Amygdala (tissue), 56 donors: ENCODE data around the gene MB.
A peak's percentile ranks its signal among the peaks of the same experiment; 100 is the strongest.

Experiments used
- DNase-seq, 56 donors: peaks; one replicate each; lab custom pipeline; 2025; lab: John Stamatoyannopoulos, UW

The MB gene

DNA sequence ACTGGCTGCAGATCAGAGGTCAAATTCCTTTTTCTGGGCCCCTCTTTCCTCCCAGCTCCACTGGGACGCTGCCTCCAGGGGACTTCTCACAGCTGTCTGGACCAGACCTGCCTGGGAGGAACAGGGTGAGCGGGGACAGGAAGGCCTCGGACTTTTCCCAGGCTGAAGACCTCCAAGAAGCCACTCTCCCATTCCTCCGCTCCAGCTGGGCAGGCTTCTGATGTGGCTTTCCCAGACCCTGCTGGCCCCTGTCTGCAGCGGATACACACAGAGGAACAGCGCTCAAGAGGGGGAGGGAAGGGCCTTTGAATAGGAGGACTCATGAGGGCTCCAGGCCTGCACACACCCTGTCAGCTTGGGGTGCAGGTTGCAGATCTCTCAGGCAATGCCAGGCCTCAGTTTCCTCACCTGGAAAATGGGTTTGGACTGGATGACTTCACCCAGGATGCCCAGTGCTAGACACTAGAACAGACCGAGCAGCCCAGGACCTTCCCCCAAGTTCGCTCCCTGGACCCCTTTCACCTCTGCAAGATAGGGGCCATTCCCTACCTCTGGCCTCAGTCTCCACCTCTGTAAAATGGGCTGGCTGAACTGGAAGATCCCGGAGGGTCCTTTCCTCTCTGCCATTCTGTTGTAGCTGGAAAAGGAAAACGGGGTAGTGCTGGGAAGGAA, 36.6 kb downstream of the MB start:
- no peak for DNase-seq

DNA sequence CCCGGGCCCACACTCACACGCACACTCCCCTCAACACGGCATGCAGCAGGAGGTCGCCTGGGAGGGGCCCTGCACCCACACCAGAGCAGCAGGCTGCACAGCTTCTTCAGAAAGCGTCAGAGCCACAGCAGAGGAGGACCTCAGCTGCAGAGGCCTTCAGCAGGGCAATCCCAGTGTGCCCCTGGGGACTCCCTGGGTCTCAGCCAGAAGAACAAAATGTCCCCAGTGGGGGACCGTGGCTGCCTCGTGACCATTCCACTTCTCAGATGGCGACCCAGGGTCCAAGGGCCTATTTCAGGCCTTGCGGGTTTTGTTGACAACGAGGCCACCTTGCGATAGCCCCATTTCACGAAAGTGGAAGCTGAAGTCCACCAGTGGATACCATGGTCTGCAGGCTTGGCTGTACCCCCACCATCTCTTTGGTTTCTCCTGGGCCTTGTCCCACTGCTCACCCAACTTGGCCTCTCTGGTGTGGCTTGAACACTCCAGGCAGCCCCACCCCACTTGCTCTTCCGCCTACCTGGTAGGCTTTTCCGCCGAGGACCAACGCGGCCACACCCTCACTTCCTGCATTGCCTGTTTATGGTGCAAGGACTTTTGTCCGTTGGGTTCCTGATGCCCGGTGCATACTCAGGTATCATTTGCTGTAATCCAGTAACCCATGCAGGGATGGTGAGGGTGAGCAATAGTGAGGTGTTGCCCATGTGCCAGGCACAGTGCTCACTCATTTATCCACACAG, 38.1 kb downstream of the MB start:
- DNase-seq = no peak

DNA sequence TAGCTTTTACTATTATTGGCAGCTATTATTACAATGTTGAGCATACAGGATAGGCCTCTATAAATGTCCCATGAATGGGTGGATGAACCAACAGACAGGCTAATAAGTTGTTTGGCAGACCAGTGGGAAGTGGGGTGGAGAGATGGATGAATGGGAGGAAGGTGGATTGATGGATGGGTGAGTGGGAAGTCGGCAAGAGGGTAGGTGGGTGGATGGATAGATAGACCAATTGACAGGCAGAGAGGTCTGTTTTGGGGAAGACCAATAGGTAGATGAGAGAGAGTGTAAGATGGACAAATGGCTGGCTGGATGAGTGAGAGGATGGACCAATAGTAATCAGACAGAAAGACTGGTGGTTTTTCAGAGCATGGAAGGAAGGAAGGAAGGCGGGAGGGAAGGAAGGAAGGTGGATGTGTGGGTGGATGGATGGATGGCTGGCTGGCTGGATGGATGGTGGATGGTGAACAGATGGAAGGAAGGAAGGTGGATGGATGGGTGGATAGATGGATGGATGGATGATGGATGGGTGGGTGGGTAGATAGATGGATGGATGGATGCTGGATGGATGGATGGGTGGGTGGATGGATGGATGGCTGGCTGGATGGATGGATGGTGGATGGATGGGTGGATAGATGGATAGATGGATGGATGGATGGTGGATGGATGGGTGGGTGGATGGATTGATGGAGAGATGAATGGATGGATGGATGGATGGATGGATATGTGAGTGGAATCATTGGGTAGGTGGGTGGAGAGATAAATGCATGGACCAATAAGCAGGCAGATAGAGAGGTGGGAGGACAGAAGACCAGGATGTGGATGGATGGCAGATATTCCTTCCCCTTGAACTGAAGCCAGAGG, 39.1 kb downstream of the MB start:
- no peak for DNase-seq

DNA sequence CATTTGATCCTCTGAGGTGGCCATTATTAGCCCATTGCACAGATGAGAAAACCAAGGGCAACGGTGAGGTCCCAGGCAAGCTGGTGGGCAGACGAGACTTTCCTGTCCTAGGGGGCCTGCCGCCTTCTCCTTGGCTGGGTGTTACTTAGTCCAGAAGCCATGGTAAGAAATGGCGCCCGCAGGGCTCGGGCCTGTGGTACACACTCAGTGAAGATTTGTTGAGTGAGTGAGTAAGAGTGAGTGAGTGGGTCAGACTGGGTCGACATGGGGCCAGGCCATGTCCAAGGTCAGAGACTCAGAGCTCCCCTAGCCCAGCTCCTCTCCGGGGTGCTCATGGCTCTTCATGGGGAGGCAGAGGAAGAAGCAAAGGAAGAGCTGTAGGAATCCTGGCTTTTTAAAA, 40.5 kb downstream of the MB start:
- no peak for DNase-seq

DNA sequence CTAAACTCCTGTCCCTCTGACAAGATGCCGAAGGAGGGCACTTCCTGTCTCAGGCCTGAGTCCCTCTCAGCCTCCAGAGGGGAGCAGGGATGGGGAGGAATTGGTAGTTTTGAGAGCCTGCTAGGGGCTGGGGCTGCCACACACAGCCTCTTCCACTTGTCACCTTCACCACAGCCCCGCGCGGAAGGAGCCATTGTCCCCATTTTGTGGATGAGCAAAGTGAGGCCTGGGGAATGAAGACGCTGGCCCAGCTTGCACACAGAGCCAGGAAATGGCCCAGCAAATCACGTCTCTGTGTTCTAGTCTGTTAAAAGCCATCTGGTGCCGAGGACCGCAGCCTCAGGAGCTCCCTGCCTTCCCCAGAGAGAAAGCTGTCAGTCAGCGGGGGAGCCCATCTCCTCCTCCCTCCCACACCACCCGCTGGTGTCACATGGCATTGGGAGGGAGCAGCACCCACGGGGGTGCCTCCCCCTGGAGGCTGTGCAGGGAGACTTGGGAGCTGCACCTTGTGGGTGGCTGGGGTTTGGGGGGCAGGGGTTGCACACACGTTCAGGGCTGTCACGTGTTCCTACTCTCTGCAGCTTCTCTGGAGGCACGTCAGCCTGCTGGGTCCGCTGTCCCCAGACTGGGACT, 41.9 kb downstream of the MB start:
- peak in 1 of 56 donors; percentile 18 for DNase-seq

DNA sequence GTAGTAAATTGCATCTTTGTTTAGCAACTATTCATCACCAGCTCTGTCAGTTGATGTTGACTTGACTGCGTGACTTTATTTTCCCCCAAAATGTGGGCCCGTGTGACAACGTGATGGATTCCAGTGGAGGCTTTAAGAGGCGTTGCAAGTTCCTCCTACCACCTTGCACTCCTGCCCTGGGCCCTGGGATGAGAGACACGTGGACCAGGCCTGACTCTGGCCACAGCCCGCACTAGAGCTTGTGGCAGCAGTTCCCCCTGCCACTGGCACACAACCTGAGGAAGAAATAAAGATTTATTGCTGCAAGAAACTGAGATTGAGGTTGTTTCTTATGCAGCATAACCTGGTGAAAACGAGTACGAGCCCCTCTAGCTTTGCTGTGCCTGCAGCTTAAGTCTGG, 44.6 kb downstream of the MB start:
- DNase-seq = peak in 5 of 56 donors; percentile 5 to 14 (median 8)

DNA sequence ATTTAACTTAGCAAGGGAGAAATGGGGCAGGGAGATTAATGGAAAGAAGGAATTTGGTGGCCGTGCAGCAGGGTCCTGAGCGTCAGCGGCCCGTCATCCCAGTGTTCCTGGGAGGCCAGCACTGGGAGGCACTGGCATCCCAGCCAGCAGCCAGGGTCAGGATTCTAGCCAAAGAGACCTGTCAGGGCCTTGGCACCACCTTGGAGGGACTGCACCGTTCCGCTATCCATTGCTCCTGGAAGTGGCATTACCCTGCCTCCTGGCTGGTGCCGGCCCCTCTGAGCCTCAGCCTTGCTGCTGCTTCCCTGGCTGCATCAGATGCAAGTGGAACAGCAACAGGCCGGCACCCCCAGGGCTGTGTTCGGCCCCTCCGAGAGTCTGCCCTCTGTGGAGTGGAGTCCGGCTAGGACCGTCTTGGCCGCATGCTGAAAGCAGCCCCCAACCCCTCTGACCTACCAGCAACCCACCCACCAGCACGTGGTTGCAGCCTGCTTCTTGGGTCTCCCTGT, 46.4 kb downstream of the MB start:
- no peak for DNase-seq

DNA sequence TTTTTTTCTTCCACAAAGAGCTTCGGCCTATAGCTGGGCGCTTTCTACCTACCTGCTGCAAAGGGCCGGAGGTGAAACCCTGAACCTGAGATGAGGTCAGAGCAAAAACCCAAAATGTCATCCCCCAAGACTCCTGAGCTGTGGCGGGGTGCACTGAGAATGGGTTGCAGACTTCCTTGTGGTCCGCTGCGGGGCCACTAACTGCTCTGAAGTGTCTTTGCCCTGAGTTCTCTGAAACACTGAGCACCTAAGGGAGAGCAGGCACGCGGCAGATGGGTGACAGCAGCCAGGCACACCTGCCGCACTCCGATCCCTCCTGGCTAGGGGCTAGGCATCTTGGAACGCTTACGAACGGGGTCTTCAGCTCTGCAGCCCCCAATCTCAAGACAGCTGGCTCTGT, 47.2 kb downstream of the MB start:
- DNase-seq = no peak

DNA sequence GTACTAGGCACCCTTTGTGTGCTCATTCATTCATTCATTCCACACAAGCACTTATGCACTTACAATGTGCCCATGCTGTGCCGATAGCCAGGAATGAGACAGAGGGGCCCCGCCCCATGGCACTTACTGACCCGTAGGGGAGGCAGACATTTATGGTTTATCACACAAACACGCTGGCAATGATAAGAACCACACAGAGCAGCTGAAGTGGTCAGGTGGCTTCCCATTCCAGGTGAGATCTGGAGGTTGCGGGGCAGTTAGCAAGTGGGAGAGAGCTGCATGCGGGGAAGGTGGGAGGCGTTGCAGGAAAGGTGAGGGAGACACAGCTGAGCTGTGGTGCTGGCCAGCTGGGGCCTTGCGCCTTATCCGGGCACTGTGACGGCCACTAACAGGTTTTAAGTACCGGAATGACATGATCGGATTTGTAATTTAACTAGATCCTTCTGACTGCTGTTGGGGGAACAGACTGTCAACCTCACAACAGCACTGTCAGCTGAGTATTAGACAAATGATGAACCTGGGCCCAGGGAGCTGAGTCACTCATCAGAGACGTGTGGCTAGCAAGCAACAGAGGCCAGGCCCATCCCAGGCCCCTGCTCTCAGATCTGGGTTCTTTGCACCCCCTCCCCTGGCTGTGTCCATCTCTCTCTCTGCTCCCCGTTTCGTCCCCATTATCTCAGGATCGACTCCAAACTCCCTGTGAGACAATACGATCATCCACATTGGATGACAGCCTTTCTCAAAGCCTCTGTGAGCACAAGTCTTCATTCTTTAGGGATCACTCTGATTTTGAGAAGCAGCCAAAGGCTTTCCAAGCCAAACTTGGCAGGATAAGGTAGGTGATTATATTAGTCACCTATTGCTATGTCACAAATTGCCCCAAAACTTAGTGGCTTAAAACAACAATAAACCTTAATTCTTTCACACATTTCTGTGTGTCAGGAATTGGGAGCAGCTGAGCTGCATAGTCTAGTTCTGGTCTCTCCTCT, 48.1 kb downstream of the MB start:
- no peak for DNase-seq

DNA sequence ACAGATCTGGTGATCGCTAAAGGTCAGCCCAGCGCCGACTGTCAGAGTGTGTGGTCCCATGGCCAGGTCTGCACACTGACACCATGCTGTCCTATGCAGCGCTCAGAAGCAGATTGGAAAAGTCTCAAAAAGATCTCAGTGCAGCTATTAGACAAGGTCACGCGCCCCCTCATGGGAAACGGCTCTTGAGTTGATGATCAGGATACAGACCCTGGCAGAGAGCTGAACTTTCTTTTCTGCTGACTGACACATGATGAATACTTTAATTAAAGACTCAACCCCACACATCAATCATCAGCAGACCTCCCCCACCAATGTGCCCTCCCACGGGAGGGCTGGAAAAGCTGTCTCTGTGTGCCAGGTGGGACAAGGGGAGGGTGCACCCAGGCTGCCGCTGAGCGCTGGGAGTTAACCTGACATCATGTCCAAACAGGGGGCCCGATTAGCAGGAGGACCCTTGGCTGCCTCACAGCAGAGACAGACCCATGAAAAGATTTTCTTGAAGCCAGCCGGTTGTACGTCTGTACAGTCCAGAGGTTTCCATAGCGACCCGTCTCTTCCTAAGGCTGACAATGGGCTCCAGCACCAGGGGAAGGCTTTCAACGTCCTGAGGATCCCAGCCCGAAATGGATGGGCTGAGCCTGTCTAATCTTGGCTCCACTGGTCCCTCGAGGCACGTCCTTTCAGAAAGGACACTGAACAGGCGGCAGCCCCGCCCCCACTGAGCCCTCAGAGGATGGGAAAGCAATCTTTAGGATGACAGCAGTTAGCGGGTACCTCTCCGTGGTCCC, 49.6 kb downstream of the MB start:
- peak in 2 of 56 donors; percentile 5 to 27 for DNase-seq

DNA sequence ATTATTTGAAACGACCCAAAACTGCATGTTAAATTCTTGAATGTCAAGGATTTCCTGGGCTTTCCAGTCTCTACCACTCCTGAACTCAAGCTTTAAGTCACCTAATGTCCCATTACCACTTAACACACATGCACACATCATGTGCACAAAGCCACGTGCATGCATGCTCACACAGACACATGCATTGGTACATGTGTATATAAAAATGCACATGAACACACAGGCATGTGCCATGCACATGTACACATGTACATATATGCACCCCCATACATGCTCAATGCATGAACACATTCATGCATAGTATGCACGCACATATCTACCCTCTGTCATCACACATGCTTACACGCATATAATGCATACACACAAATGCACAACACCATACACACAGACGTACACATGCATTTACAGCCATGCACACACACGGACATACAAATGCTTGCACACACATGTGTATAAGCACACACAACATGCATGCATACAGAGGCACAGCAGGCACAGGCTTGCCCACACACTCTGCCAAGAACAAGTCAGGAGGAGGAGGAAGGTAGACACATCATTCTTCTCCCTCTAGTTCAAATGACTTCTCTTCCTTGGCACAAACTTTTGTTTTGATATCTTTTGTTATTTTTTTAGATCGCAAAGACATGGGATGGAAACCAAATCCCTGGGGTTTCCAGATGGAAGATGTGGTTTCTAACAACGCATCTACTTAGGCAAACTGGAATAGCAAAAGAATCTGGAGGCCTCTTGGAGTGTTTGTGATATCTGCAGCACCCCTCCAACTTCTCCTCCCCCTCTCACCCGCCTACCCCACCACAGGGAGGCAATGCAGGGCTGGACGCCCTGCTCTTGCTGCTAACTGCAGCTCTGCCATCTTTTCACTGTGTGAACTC, 51.9 kb downstream of the MB start:
- DNase-seq = no peak

DNA sequence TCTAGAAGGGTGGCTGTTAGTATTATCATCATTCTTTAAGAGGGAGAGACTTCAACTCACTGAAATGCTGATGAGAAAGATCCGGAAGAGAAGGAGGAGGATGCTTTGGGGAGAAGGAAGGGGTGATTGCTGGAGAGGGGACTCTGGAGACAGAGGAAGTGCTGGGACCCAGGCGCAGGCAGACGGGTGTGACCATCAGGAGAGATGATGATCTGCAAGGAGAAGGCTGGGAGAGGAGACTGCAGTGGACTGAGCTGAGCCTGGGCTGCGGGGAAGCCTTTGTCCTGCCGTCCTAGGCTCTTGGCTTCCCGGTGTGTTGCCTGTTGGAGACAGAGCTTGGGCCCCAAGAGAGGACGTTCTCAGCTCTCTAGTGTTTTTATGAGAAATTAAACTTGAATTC, 53.9 kb downstream of the MB start:
- DNase-seq = no peak

DNA sequence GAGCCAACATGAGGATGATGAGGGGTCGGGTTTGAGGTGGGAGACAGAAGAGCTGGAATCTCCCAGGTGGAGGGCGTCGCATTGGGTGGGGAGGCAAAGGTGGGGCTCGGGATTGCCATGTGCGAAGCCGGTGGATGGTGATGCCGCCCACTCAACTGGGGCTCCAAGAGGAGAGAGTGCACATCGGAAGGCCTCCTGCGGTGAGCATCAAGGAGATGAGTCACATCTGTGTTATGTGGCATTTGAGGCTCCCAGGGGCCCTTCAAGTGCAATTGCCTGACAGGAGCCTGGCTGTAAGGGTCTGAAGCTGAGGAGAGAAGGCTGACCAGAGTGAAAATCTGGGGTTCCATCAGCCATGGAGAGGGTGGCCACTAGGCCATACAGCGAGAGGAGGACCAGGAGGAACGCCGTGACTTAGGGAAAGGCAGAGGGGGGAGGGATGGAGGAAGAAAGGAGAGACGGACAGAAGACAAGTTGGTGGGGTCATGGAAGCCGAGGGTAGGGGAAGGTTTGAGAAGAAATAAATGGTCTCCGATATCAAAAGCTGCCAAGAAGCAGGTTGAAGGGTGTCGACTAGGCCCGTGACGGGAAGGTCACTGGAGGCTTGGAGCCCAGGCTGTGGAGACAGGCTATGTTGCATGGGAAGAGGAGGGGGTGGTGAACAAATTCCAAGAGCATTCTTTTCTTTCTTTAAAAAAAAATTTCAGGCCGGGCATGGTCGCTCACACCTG, 55.2 kb downstream of the MB start:
- no peak for DNase-seq

DNA sequence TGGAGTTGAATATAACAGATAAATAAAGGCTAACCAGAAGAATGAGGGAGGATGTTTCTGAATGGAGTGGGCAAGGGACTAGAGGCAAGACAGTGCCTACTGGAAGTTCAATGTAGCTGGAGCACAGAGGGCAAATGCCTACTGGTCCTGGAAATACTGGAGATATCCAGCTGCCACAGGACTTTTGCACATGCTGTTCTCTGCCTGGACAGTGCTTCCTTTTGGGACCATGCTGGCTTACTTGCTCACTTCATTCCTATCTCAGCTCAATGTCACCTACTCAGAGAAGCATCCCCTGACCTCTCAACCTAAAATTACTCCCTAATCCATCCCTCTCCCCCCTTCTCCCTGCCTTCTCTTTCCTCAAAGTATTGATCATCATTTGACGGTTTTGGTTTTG, 56.3 kb downstream of the MB start:
- DNase-seq = no peak

DNA sequence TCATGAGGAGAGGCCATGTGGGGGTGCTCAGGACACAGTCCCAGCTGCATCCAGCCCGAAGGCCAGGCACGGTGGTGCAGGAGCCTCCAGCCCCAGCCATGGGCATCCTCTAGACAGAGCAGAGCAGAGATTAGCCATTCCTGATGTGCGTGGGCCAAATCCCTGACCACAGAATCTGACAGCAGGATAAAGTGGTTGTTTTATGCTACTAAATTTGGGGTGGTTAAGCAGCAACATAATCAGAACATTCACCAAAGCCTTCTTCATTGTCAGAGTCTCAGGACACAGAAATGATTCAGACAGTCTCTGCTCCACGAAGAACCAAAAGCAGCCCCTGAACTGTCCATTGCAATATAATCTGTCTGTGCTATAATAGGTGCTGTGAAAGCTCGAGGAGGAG, 56.8 kb downstream of the MB start:
- no peak for DNase-seq

DNA sequence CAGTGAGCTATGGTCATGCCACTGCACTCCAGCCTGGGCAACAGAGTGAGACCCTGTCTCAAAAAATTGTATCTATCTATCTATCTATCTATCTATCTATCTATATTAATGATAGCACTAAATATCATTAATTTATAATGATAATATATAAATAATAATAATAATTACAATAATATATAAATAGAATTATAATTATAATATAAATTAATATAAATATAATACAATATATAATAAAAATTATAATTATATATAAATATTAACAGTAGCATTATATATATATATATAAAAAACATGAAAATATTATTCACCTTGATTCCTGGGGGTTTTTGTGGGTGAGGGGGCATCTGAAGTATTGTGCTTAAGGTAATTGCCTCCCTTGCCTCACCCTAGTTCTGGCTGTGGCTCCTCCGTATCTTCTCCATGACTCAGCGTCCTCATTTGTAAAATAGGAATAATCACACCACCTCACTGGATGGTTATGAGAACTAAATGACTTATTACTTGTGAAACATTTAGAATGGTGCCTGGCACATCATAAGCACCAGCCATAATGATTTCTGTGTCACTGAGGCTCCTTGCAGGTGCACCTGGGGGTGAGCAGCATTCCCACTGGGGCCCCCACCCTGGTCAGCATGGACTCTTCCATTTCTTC, 57.6 kb downstream of the MB start:
- no peak for DNase-seq
